OCI-LY1 (cell line): ENCODE results near the gene ARL15.

Experiments used
- EZH2 ChIP-seq: fragments of 200-600 bp; sonication (generic), shearing (Covaris generic); IDR thresholded peaks from 2 replicates; pipeline ENCODE4 v1.8.0; 2017; ENCODE audit warnings: borderline replicate concordance, mixed run types, mild to moderate bottlenecking, antibody characterized with exemption, low read length, moderate library complexity, mixed read lengths
- TF ChIP-seq, protein P1 (sequence below): fragments of 200-600 bp; sonication (generic), shearing (Covaris generic); IDR thresholded peaks from 2 replicates; pipeline ENCODE4 v1.5.1; 2017; ENCODE audit warnings: mild to moderate bottlenecking, antibody characterized with exemption, low read length, moderate library complexity, mixed read lengths

- TF ChIP-seq, protein P1, sequence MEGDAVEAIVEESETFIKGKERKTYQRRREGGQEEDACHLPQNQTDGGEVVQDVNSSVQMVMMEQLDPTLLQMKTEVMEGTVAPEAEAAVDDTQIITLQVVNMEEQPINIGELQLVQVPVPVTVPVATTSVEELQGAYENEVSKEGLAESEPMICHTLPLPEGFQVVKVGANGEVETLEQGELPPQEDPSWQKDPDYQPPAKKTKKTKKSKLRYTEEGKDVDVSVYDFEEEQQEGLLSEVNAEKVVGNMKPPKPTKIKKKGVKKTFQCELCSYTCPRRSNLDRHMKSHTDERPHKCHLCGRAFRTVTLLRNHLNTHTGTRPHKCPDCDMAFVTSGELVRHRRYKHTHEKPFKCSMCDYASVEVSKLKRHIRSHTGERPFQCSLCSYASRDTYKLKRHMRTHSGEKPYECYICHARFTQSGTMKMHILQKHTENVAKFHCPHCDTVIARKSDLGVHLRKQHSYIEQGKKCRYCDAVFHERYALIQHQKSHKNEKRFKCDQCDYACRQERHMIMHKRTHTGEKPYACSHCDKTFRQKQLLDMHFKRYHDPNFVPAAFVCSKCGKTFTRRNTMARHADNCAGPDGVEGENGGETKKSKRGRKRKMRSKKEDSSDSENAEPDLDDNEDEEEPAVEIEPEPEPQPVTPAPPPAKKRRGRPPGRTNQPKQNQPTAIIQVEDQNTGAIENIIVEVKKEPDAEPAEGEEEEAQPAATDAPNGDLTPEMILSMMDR: no peak
- no peak for TF ChIP-seq EZH2
These were observed 354.2 kb downstream of the ARL15 start for GRCh38 chr5:53956196-53956595.
